ENCODE measurements around the gene THADA.

The THADA gene

DNA sequence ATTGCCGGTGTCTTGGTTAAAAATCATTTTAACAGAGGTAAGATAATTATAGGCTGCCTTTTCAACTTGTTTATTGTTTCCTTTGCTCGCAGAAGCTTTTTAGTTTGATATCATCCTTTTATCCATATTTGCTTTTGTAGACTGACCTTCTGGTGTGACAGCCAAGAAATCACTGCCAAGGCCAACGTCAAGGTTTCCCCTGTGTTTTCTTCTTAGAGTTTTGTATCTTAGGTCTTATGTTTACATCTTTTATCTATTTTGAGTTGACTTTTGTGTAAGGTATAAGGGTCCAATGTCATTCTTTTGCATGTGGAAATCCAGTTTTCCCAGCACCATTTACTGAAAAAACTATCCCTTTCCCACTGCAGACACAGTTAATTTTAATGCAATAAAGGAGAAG lies 240.4 kb downstream of the THADA start:
- no peak for DNase-seq (ENCODE audit: low read depth in 2 of 2)

GRCh38 chr2:43349904-43350303 lies 245.9 kb downstream of the THADA start:
- no peak for DNase-seq (ENCODE audit: low read depth in 2 of 2)

GRCh38 chr2:43348908-43349661 lies 246.8 kb downstream of the THADA start:
- no peak for DNase-seq (ENCODE audit: low read depth in 2 of 2)

- DNase-seq (ENCODE audit: low read depth in 2 of 2), result no peak
These were observed 248.1 kb downstream of the THADA start for GRCh38 chr2:43347746-43348145.

DNA sequence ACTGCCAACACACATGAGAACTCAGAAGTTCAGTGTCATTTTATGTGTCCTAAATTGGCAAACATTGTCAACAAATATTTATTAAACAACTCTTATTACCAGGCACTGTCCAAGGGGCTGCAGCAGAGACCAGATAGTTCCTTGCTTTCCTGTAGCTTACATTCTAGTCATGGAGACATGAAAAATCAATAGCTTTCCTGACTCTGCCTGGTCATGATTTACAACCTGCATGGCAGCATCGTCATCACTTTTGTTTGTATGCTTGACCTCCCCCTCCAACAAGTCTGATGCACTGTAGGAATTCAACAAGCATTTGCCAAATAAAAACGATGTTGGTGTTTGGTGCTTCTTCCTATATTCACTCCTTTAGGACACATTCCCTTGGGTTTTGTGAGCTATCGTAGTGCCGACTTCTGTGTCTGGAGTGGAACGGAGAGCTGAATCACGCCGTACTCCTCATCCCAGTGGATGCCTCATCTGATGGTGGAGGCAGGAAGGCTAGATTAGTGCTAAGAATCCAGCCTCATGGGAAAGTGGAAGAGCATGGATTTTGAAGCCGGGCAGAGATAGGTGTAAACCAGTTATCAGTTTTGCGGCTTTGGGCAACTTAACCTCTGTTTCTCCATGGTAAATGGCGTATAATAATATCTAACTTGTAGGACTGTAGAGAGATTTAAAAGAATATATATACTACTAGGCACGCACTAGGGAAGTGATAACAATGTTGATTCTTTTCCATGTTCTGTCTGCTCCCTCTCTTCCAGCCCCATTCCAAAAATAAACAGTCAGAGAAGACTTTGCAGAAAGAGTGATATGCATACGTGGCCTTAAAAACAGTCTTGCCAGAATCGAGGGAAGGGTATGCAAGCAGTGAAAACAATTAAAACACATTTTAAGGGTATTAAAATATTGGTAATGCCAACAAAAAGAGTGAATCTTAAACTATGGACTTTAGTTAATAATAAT lies 249.0 kb downstream of the THADA start:
- no peak for DNase-seq (ENCODE audit: low read depth in 2 of 2)

DNA sequence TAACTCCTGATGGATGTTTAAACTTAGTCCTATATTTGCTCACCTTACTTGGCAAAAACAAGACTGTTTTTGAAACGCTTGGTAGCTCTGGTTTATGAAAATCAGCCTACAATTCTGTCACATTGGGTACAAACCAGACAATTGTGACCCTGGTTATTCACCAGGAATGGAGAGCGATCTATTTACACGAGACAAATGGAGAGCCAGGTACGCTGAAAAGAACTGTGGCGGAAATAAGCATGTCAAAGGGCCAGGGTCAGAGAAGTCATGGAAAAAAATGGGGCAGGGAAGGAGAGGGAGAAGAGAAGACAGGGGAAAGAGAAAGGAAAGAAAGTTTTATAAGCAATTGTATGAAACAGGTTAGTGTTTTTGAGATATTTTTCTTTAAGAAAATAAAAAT lies 250.0 kb downstream of the THADA start:
- no peak for DNase-seq (ENCODE audit: low read depth in 2 of 2)

GRCh38 chr2:43345391-43345813 lies 250.4 kb downstream of the THADA start:
- no peak for DNase-seq (ENCODE audit: low read depth in 2 of 2)

GRCh38 chr2:43344868-43345373 lies 250.9 kb downstream of the THADA start:
- no peak for DNase-seq (ENCODE audit: low read depth in 2 of 2)

- DNase-seq (ENCODE audit: low read depth in 2 of 2), result no peak
These were observed 252.1 kb downstream of the THADA start for GRCh38 chr2:43343573-43344304.

DNA sequence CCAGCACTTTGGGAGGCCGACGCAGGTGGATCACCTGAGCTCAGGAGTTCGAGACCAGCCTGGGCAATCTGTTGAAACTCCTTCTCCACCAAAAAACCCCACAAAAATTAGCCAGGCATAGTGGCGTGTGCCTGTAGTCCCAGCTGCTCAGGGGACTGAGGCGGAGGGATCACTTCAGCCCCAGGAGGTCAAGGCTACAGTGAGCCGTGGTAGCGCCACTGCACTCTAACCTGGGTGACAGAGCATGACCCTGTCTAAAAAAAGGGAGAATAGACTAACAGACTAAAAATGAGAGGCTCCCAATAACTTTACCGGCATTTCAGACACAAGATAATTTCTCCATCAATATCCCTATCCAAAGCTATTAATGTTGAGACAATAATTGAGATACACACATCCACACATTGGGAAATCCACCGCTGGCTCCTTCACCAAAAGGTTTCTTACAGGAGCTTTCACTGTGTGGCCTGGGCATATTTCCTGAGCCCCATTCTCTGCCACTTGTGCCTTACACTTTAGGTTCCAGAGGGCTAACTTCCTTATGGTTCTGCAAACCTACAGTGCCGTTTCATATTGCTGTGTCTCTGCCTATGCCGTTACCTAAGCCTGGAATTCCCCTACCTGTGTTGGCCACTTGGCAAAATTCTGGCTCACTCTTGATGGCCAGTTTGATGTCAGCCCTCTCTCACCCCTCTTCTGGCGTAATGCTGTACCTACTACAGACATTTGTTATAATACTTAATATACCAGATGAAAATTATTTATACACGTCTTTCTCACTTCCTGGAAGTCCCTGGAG lies 253.7 kb downstream of the THADA start:
- no peak for DNase-seq (ENCODE audit: low read depth in 2 of 2)

DNA sequence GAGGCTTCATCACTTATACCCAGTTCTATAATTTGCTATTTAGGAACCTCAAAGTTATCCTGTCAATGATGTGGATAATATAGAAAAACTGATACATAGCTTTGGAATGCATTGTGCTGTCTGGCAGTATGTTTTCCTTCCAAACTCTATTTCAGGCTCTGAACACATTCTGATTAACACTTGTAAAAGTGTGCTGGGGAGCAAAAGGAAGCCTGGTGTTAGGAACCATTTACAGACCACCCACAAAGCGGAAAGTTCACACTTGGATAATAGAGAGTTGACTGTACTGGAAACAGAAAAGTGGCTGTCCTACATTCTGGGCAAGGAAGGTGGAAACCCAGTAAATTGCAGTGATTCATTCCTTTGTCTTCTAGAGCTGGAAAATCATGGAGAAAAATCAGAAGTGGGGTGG lies 254.9 kb downstream of the THADA start:
- DNase-seq (ENCODE audit: low read depth in 2 of 2), result no peak

GRCh38 chr2:43340066-43340465 lies 255.8 kb downstream of the THADA start:
- DNase-seq (ENCODE audit: low read depth in 2 of 2), result no peak

DNA sequence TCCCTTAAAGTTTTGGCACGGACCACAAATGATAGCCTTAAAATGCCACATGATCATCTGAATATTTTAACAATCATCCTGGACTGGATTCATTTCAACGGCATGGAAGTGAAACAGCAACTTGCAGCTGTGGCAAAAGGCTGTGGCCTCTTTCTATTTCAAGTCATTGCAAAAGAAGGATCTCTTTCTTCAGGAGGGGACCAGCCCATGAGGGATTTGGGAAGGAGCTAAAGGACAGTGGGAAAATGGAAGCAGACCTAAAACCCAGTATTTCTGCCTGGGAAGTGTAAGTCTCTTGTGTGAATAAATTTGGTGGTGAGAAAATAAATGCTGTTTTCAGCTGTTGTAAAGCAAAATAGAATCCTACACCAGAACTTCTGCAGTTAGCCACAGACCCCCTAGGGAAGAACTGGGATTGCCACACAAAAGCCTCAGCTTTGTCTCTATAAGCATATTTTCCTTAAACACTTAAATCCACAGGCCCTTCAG lies 262.1 kb downstream of the THADA start:
- no peak for DNase-seq (ENCODE audit: low read depth in 2 of 2)

- no peak for DNase-seq (ENCODE audit: low read depth in 2 of 2)
These were observed 262.7 kb downstream of the THADA start for GRCh38 chr2:43333101-43333655.

DNA sequence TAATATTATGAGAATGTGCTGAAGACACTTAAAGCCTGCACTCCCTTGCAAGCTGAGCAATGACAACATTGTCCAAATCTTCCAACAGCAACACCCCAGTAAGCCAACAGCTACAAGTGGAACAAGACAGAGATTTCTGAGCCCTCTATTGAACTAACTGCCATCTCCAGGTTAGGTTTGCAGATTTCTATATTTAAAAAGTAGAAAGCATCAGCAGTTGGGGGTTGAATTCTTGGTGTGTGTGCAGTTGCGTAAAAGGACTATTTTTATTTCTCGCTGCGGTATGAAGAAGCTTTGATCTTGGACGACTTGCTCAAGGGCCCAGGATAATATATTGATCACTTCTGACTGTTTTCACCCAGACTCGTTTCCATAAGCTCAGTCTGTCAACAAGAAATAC lies 263.2 kb downstream of the THADA start:
- no peak for DNase-seq (ENCODE audit: low read depth in 2 of 2)

DNA sequence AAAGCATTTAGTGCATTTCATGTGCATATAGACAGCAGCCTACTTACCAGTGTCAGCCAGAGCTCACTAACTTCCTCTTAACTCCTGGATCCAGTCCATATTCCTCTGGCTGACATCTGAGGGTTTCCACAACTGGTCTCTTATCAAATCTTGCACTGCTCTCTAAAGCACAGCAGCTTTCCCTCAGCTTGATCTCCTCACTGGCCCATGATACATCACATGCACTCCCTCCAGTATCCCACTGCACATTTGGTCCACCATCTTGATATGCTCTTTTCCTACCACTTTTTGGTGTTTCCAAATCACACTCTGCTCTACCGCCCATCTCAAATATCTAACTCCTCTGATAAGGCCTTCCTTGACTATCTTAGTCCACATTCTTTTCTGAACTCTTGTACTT lies 264.4 kb downstream of the THADA start:
- no peak for DNase-seq (ENCODE audit: low read depth in 2 of 2)

- DNase-seq (ENCODE audit: low read depth in 2 of 2), result no peak
These were observed 266.2 kb downstream of the THADA start for GRCh38 chr2:43329637-43330036.

- no peak for DNase-seq (ENCODE audit: low read depth in 2 of 2)
These were observed 267.0 kb downstream of the THADA start for GRCh38 chr2:43328832-43329231.

DNA sequence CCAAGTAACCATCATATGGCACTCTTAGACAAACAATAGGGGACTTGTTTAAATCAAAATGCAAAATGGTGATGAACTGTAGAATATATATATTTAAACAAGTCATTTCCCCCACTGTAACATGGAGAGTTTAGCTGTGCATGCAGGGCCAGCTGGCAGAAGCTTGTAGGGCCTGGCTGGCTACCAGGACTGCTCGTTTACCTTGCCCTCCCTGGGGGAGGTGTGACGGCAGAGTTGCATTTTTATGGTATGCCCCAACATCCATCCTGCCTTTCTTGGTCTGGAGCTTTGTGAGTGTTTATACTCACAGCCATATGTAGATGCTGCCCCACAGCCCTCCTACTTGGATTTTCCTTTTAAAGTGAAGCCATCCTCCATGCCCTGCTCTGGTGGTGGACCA lies 267.7 kb downstream of the THADA start:
- DNase-seq (ENCODE audit: low read depth in 2 of 2), result no peak

DNA sequence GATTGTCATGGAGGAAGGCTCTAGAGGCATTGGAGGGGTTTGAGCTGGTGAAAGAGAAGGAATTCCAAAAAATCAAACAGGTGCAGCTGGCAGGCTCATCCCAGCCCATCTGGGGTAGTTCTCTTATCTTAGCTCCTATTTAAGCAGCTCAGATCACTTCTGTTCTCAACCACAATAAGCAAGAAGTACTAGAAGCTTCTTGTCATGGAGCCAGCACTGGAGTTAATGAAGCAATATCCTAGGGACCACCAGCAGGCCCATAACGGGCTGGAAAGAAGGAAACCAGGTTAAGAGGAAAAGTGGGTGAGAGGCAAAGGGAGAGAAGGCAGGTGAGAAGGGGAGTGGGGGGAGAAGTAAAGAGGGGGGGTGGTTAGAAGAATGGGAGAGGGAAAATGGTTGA lies 268.7 kb downstream of the THADA start:
- DNase-seq (ENCODE audit: low read depth in 2 of 2), result no peak
